Dermis lymphatic vessel endothelial cell (primary cell): Measurements from ENCODE around the gene CLSTN2. TPM values are rescaled to one million over a fixed set of nuclear protein-coding genes. Genes with fewer than 3 reads are reported as not detected.

Source experiments
- total RNA-seq: library from RNA; depleted of rRNA; stranded (reverse); fragments of >200 nt; gene quantifications from 2 replicates; pipeline ENCODE4 v1.2.1, GENCODE V29; 2014

The CLSTN2 gene
- total RNA-seq, result under 0.01 and 0.11 TPM in 2 replicates

GRCh38 chr3:139935016-139935865 lies at the start of gene CLSTN2:
Gene CLSTN2 (plus strand): TSS chr3:139935185.

